Activated effector memory CD4-positive, alpha-beta T cell treated with anti-CD3 and anti-CD28 coated beads, Interleukin-2, amount 50 U/mL, for 16 hours (primary cell): Measurements from ENCODE around the gene TBX3.

ENCODE experiments used
- DNase-seq: peaks from one replicate; pipeline ENCODE4 v3.0.0-alpha.2; 2020

The TBX3 gene

DNA sequence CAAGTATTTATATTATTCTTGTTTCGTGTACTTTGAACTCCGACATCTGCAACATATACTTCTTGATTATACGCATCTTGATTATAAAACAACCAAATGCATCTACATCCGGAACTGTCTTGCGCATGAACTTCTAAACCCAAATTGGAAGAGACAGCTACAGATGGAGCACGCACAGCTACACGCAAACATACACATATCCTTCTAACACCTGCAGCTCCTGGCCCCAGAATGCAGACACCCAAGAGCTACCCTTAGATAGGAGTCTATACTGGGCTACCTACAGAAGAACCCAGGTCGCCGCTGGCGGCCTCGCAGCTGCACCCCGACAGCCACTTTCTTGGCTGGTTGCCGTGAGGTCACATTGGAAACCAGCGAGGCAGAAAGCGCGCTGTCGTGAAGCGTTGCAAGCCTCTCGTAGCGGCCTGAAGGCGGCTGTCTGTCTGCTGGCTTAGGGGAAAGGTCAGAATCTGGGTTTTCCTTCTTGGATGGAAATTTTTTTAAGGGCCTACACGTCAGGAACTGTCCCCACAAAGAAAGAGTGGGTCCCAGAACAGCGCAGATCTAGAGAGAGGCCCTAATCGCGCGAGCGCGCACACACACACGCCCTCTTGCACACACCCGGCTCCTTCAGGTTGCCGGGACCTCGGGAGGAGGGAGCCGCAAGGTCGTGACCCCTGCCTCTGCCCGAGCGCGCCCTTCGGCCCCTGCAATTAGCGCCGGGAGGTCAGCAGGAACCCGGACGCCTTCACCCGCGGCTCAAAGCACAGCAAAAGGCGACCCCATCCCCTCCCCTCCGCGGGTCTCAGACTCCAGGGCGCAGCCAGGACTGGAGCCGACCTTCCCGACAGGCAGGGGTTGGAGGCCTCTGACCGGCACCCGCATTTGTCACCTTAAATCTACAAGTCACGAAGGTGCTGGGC, 17.0 kb downstream of the TBX3 start:
- DNase-seq: no peak

DNA sequence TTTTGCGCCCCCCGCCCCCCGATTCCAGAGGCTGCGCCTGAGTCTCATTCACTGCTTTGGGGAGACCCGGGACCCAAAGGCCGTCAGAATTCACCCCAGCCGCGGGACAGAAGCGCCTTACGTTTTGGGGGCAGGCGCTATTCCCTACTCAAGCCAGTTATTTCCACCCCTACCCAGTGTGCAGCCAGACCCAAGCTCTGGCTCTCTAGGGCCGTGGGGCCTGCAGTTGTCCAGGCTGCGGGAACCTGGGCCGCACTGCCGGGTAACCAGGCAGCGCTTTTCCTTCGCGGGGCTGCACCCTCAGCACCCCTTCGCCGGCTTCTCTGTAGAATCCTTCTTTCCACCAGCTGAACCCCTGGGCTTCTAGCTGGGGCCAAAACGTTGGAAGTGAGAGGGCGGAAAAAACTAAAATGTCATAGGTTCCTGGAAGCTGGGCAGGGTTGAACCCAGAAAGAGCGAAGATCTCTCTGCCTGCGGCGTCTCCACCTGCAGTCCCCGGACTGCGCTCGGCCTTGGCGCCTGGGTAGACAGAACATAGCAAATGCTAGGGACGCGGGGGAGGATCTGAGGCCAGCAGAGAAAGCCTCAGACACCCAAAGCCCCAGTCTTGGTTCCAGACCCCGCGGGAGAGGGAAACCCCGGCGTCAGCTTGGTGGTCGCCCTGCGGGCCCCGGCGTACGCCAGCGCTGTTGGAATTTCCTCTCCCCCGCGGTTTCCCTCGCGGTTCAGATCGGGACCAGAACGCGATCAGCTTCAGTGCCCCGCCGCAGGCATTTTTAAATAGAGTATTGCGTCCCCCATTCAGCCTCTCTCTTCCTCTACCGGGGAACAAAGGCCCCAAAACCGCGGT, 18.3 kb downstream of the TBX3 start:
- DNase-seq: no peak

DNA sequence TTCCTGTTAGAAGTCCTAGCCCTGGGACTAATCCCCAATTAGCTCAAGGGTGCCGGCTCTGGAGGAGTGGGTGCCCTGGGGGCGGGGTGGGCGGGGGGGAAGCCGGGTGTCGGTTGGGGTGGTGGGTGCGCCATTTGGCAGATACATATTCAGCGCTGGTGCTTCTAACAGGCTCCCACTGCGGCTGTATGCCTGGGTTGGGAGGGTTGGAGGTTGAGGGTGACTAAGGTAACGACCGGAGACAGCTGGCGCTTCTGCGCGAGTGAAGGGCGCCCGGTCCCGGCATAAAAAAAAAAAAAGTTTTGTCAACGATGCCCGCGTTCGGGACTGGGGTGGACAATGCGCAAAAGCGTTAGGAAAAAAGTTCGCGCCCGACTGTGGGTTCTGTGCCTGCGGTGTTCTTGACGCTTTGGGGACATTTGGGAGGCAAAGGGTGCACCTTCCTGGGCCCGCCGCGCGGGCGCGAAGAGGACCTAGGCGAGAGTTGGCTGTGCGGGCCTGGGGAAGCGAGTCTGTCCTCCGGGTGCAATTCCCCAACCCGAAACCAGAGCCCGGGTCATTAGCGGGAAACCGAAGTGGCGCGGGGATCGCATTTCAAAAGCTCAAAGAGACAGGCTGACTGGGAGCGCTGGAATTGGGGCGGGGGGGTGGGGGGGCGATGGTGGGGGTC, 19.2 kb downstream of the TBX3 start:
- no peak for DNase-seq

DNA sequence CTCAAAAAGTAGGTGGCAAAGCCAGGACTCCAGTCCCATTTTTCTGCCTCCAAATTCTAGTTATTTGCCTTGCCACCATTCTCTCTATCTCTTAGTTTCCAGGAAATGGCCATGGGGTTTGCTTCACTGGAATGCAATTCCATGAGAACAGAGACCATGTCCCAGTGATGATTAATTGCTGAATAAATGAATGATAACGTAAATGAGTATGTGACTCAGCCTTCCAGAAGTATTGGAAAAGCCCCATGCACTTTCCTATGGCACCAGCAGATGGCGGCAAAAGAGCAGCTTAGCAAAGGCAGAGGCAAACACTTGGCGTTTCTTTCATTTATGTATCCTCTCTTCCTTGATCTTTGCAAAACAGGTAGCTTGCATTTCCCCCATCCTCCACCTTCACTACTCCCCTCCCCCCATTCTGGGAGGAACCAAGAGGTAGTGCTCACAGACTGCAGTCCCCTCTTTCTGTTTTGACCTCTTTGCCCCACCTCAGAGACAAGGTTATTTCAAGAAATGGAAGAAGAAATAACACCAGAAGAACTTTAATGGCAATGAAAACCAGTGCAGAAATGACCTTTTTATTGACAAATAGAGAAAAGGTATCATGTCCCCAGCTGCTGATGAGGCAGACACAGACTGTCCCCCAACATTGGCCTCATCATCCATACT, 21.3 kb downstream of the TBX3 start:
- DNase-seq: peak; percentile 86

GRCh38 chr12:114661245-114661644, 22.7 kb downstream of the TBX3 start:
- DNase-seq: no peak

DNA sequence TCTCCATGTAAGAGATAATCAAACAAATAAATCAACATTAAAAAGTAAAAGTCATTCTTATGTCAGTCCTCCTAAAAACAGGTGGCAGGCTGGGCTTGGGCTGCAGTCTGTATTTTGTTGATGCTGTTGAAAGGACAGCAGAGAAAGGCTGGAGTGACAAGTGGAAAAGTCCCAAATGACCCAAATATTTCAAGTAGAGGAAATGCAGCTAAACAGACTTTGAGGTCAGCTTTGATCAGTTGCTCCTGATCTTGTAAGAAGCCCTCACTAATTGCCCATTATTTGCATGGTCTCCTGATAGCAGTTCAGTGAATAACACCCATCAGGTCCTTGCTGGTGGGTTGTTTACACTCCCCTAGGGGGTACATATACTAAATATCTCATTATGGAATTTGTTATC, 24.9 kb downstream of the TBX3 start:
- DNase-seq: no peak

GRCh38 chr12:114658002-114658441, 26.0 kb downstream of the TBX3 start:
- DNase-seq: no peak

DNA sequence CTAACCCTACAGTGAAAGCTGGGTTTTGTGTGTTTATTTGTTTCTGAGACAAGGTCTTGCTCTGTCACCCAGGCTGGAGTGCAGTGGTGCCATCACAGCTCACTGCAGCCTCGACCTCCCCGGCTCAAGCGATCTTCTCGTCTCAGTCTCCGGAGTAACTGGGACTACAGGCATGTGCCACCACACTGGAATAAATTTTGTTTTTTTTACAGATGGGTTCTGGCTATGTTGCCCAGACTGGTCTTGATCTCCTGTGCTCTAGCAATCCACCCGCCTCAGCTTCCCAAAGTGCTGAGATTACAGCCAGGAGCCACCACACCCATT, 26.4 kb downstream of the TBX3 start:
- DNase-seq: no peak

DNA sequence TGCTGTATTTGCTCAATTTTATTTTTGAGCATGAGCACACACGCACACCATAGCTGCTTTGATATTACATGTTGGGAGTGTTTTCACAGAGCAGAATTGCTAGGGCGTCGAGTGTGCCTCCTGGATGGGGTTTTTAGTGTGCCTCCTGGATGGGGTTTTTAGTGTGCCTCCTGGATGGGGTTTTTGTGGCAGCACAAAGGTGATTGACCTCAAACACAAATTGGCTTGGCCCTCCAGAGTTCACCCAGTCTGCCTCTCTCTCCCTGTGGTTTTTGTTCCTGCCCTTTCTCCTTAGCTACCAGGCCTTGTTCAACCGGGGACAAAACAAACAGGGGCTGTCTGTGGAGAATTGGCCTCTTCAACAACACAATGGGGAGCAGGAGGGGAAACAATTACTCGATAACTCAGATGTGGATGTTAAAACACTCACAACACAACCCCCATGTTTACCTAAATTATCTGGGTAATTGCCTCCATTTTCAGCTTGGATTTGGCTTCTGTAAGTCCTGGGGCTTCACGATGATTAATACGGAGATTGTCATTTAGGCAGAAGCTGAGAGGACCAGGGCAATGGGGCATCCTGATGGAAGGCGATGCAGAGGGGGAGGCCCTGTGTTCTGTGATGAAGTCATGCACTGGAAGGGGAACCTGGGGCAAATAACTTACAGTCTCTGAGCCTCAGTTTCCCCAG, 26.9 kb downstream of the TBX3 start:
- no peak for DNase-seq

DNA sequence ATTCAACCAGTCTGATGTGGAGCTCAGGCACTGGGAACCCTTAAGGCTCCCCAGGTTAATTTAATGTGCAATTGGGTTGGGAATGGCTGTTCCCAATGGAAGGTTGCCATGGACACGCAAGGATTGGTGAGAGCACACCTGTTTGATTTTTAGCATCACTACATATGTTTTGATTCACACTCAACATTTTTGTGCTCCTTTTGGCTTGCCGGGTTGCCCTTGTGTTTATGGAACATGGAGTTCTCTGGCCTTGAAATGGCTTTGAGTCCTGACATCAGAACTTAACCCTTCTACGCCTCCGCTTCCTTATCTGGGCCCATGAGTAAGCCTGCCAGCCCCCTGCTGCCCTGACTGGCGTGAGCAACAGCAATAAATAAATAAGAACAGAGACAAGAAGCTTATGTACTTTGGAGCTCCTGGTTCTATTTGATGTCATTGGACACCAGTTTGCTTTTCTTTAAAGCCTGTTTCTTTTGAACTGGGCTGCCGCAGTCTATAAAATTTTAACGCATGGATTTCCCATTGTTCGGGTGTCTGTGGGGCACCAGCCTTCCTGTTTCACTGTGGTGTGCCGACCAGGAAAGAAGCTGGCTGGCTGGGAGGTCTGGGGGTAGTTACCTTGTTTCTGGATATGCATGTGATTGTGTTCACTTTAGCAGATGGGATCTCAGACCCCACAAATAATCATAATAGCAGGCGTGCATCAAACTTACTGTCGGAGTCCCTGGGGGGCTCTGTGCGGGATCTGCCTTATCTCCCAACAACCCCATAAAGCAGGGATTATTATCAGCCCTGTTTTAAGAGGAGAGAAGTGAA, 27.8 kb downstream of the TBX3 start:
- no peak for DNase-seq

DNA sequence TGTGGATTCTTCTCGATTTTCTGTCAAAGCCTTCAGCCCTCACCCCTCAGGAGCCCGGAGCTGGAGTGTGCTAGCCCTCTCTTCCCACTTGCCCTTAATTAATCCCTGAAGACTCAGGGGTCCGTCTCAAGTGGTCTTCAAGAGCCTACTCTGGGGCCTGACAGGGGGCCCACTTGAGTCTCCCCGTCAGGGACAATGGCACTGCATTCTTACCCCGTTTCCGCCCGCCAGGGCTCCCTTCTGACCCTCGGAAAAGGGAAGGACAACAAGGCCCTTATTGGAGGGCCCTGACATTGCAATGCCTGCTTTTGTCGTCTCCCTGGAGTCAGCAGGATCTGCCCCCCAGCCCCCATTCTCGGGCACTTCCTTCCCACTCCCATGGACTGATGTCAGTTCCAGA, 34.4 kb downstream of the TBX3 start:
- no peak for DNase-seq

GRCh38 chr12:114648711-114649110, 35.3 kb downstream of the TBX3 start:
- DNase-seq: no peak

DNA sequence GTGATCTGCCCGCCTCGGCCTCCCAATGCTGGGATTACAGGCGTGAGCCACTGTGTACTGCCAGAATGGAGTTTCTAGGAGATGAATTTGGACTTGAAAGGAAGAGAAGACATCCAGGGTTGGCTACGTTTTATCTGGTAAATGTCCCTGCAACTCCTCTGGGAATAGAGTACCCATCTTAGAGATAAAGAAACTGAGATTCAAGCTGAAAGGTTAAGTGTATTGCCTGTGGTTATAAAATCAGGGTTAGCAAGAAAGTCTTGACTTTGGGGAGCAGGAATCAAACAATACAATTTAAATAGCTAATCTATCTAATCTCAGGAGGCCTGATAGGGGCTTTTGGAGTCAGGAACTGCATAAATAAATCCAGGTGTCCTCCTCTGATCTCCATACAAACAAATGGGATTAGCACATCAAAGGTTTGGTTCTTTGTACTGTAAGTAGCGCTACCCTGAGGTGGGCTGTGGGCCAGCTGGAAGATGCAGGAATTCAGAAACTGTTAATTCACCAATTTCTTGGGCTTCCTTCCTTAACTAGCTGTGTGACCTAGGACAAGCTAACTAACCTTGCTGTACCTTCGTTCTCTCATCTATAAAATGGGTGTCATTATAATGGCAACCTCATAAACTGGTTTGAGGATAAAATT, 45.1 kb downstream of the TBX3 start:
- DNase-seq: no peak

DNA sequence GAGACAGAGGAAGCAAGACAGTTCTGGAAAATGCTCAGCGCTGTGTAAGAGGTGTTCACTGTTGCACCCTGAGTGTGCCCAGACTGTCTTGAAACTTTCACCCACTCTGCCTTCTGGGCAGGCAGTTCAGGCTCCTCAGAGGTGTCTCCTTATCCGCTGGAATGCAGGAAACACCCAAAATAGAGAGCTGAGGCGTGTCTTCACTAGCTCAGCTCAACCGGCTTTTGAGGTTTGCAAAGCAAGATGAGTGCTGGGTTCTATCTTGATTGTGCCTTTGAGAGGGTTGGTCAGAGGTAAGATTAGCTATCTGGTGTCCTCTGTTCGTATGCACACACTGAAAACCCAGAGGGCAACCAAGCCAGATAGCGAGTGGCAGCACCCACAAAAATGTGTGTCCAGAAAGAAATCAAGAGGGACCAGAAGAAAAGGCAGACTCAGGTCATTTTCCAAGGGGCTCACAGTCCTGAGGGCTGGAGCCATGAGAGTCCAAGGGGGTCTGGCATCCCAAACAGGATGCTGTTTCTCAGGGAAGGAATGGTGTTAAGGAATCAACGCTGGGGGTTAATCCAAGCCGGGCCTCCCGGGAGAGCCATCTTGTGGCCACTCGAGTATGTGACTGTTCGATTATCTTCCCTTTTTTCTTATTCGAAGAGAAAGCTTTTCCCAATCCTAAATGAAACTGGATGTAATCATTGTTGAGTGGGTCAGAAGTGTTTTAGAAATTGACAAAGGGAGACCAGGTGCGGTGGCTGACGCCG, 47.1 kb downstream of the TBX3 start:
- DNase-seq: no peak

GRCh38 chr12:114631242-114631641, 52.7 kb downstream of the TBX3 start:
- DNase-seq: no peak

DNA sequence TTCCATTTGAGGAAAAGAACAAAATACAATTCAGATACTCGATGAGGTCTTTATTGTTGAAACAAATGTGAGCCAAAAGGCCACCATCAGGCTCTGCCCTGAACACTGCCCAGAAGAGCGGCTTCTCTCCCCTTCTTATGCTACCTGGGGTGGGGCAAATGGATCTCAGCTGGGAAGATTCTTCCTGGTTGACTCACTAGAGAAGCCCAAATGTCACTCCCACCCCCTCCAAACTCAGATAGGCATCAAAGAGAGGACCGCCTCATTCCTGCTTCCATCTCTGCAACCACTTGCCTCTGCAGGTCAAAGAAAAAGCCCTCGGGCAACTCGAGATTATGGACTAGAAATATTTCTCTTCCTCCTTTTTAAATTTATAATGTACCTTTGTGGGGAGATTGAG, 55.8 kb downstream of the TBX3 start:
- DNase-seq: no peak

GRCh38 chr12:114627393-114627792, 56.6 kb downstream of the TBX3 start:
- DNase-seq: no peak

GRCh38 chr12:114625294-114625851, 58.6 kb downstream of the TBX3 start:
- peak; percentile 66 for DNase-seq

- no peak for DNase-seq
These were observed 60.2 kb downstream of the TBX3 start for GRCh38 chr12:114623737-114624136.
